K562 (cell line): ENCODE measurements around the gene IGF2R. TPM values are rescaled to one million over a fixed set of nuclear protein-coding genes. Genes with fewer than 3 reads are reported as not detected.

Source experiments
- ATAC-seq: fragments of 200-7000 bp; cut with Tn5 transposase; 3 replicates; pipeline ENCODE4 v1.9.1; 2020; ENCODE audit warnings: moderate library complexity
- BruUV-seq: library from RNA; stranded (reverse); fragments of 400-500 nt; replicated peaks from 2 replicates; lab custom pipeline; 2021; lab: Mats Ljungman, UMichigan
- CTCF ChIA-PET: fragments of 300-600 bp; formaldehyde crosslinking; extraction: SDS; loops from one replicate; lab custom pipeline; 2021; ENCODE audit warnings: low intra/inter-chr PET ratio; lab: Yijun Ruan, JAX
- POLR2A ChIA-PET: fragments of 300-600, 350-650 bp; sonication (Branson Sonifier 250); formaldehyde crosslinking; extraction: SDS; loops from one replicate; lab custom pipeline; 2021; ENCODE audit warnings: antibody characterized with exemption, inconsistent platforms; lab: Yijun Ruan, JAX
- DNase-seq, 4 experiments: peaks; one replicate each; pipeline versions ENCODE4 v3.0.0 to v3.0.0-alpha.2; 2011 to 2018; ENCODE audit warnings: low spot score in 3 of 4, mixed read lengths in 3 of 4; ENCODE audit errors: extremely low read depth in 1 of 4
- FAIRE-seq: peaks from 2 replicates; lab custom pipeline; 2011; peaks lifted over from hg19 to GRCh38; lab: Jason Lieb, UNC
- H2AFZ ChIP-seq: 2 replicates; pipeline ENCODE4 v1.6.0; 2011; ENCODE audit warnings: low read depth, low read length, control low read depth, inconsistent platforms
- H3K27ac ChIP-seq: fragments of 200-600 bp; 3 replicates; pipeline ENCODE4 v1.8.0; 2011; ENCODE audit warnings: low read depth, mild to moderate bottlenecking, control low read depth, inconsistent platforms, low read length, moderate library complexity, mixed read lengths; ENCODE audit errors: extremely low read depth
- H3K27me3 ChIP-seq, 2 experiments: fragments of 300-600 bp in 1 of 2; 2 replicates in 1 of 2; 3 replicates in 1 of 2; pipeline versions ENCODE4 v1.6.0 to v1.8.0; 2011; ENCODE audit warnings: inconsistent platforms in 2 of 2, low read length in 2 of 2, mild to moderate bottlenecking in 1 of 2, mixed read lengths in 1 of 2, moderate library complexity in 1 of 2; ENCODE audit not compliant: control insufficient read depth in 2 of 2, insufficient read depth in 2 of 2
- H3K36me3 ChIP-seq: fragments of 300-600 bp; 3 replicates; pipeline ENCODE4 v1.8.0; 2011; ENCODE audit warnings: mild to moderate bottlenecking, low read length, inconsistent platforms; ENCODE audit not compliant: control insufficient read depth, insufficient read depth
- H3K4me1 ChIP-seq, 2 experiments: fragments of 200-600 bp in 1 of 2; replicated peaks in 1 of 2; 2 replicates in 1 of 2; 3 replicates in 1 of 2; pipeline versions ENCODE4 v1.5.1 to v1.8.0; 2011; ENCODE audit warnings: inconsistent platforms in 2 of 2, low read length in 2 of 2, mild to moderate bottlenecking in 1 of 2, mixed read lengths in 1 of 2, moderate library complexity in 1 of 2; ENCODE audit not compliant: control insufficient read depth in 2 of 2, insufficient read depth in 2 of 2
- H3K4me2 ChIP-seq: 2 replicates; pipeline ENCODE4 v1.6.1; 2011; ENCODE audit warnings: low read length, control low read depth, inconsistent platforms, mixed read lengths; ENCODE audit not compliant: insufficient read depth
- H3K4me3 ChIP-seq: fragments of 200-600 bp; sonication (generic), shearing (Covaris generic); 2 replicates; pipeline ENCODE4 v1.5.1; 2016; ENCODE audit warnings: control low read depth, inconsistent platforms
- H3K79me2 ChIP-seq: fragments of 200-600 bp; 3 replicates; pipeline ENCODE4 v1.8.0; 2011; ENCODE audit warnings: low read length, inconsistent platforms; ENCODE audit not compliant: control insufficient read depth, insufficient read depth
- H3K9ac ChIP-seq, 2 experiments: 2 replicates each; pipeline versions ENCODE4 v1.6.0 to v1.6.1; 2011; ENCODE audit warnings: low read depth in 2 of 2, low read length in 2 of 2, control low read depth in 1 of 2, inconsistent platforms in 1 of 2, mild to moderate bottlenecking in 1 of 2, mixed read lengths in 1 of 2; ENCODE audit not compliant: insufficient read depth in 1 of 2
- H3K9me1 ChIP-seq: one replicate; pipeline ENCODE4 v1.6.0; 2011; ENCODE audit warnings: inconsistent platforms, mild to moderate bottlenecking, low read length, moderate library complexity; ENCODE audit not compliant: control insufficient read depth, insufficient read depth
- H3K9me3 ChIP-seq: replicated peaks from 2 replicates; pipeline ENCODE4 v1.5.1; 2011; ENCODE audit warnings: low read depth, low read length, inconsistent platforms; ENCODE audit not compliant: control insufficient read depth, insufficient read depth
- H4K20me1 ChIP-seq: replicated peaks from 2 replicates; pipeline ENCODE4 v1.6.1; 2011; ENCODE audit warnings: low read length, inconsistent platforms, mixed read lengths; ENCODE audit not compliant: control insufficient read depth, insufficient read depth
- CEBPB ChIP-seq: fragments of 450-650 bp; IDR thresholded peaks from 2 replicates; pipeline ENCODE4 v1.6.1; 2016; ENCODE audit warnings: missing genetic modification characterization, missing compliant biosample characterization
- EP400 ChIP-seq: fragments of 450-650 bp; IDR thresholded peaks from 2 replicates; pipeline ENCODE4 v1.6.1; 2017; ENCODE audit warnings: antibody characterized with exemption, mild to moderate bottlenecking, moderate library complexity
- NCOA4 ChIP-seq: fragments of 450-650 bp; IDR thresholded peaks from 2 replicates; pipeline ENCODE4 v1.6.1; 2018; ENCODE audit warnings: mild to moderate bottlenecking; ENCODE audit not compliant: partially characterized antibody
- NFE2L1 ChIP-seq: fragments of 450-650 bp; IDR thresholded peaks from 2 replicates; pipeline ENCODE4 v1.6.1; 2016; ENCODE audit warnings: missing genetic modification characterization, low read depth, mild to moderate bottlenecking, missing compliant biosample characterization, moderate library complexity, borderline replicate concordance
- POU5F1 ChIP-seq: fragments of 150-350 bp; IDR thresholded peaks from 2 replicates; pipeline ENCODE4 v1.6.1; 2014; ENCODE audit warnings: borderline replicate concordance, low read length, low read depth, mild to moderate bottlenecking; ENCODE audit not compliant: partially characterized antibody
- SIN3B ChIP-seq: fragments of 450-650 bp; IDR thresholded peaks from 2 replicates; pipeline ENCODE4 v1.6.1; 2017; ENCODE audit warnings: low read depth, mild to moderate bottlenecking, moderate library complexity
- TAF9B ChIP-seq: fragments of 450-650 bp; IDR thresholded peaks from 2 replicates; pipeline ENCODE4 v1.6.1; 2018; ENCODE audit warnings: mild to moderate bottlenecking; ENCODE audit not compliant: partially characterized antibody
- ZKSCAN3 ChIP-seq: fragments of 250-450 bp; sonication (Bioruptor Pico); IDR thresholded peaks from 2 replicates; pipeline ENCODE4 v1.4.0; 2020
- ZNF217 ChIP-seq: sonication (generic); formaldehyde crosslinking; IDR thresholded peaks from 2 replicates; pipeline ENCODE4 v1.8.0; 2022; ENCODE audit warnings: mild to moderate bottlenecking, missing genetic modification reagents
- WGBS: fragments of 100-300 bp; shearing (Covaris generic); methylation state at CpG from one replicate; pipeline ENCODE4 v1.1.6; 2016; ENCODE audit warnings: low coverage, mixed read lengths; ENCODE audit not compliant: insufficient coverage; ENCODE audit errors: missing lambda C conversion rate; 5-methylcytosine and 5-hydroxymethylcytosine counted together
- in situ Hi-C: fragments of 300-500 bp; cut with MboI; formaldehyde crosslinking; loops from 4 replicates; pipeline ENCODE4 v1.15.0; 2018; ENCODE audit warnings: inconsistent platforms, mixed read lengths
- intact Hi-C: fragments of 100-400 bp; cut with micrococcal nuclease; formaldehyde crosslinking; loops from 2 replicates; pipeline ENCODE4 v1.14.2; 2022
- polyA plus RNA-seq, 8 experiments: library from polyadenylated mRNA; depleted of rRNA in 4 of 8; stranded (reverse) in 5 of 8; unstranded in 3 of 8; fragments of >200 nt; fragmentation: Nextera tagmentation in 2 of 8; fragmentation: Illumina TruSeq in 1 of 8; extraction: Ambion mirVana in 2 of 8; extraction: Trizol in 1 of 8; gene quantifications; 2 replicates each; pipeline versions ENCODE4 v1.2.1 to v1.2.3, GENCODE V29; 2011 to 2014; ENCODE audit warnings: inconsistent platforms in 1 of 8, missing spikeins in 1 of 8
- total RNA-seq, 7 experiments: library from RNA; depleted of rRNA in 6 of 7; stranded (reverse); fragments of >200 nt in 6 of 7; fragmentation: Illumina TruSeq in 2 of 7; extraction: Trizol in 2 of 7; gene quantifications; 2 replicates each; pipeline versions ENCODE4 v1.2.1 to v1.2.3, GENCODE V29; 2011 to 2021; ENCODE audit warnings: low replicate concordance in 1 of 7
- TF ChIP-seq, protein P1 (sequence below): sonication (generic); formaldehyde crosslinking; IDR thresholded peaks from 2 replicates; pipeline ENCODE4 v1.8.1; 2023; ENCODE audit warnings: mild to moderate bottlenecking, missing genetic modification reagents
- TF ChIP-seq, protein P2 (sequence below): sonication (generic); formaldehyde crosslinking; IDR thresholded peaks from 2 replicates; pipeline ENCODE4 v1.8.0; 2022; ENCODE audit warnings: mild to moderate bottlenecking, missing genetic modification reagents

Gene IGF2R
- total and polyA plus RNA-seq, 9 of the 15 experiments (the other 6 are each of a cell fraction or from before 2014, with no cell fraction given): 3.5 to 92.3 (median 34.5) TPM

DNA sequence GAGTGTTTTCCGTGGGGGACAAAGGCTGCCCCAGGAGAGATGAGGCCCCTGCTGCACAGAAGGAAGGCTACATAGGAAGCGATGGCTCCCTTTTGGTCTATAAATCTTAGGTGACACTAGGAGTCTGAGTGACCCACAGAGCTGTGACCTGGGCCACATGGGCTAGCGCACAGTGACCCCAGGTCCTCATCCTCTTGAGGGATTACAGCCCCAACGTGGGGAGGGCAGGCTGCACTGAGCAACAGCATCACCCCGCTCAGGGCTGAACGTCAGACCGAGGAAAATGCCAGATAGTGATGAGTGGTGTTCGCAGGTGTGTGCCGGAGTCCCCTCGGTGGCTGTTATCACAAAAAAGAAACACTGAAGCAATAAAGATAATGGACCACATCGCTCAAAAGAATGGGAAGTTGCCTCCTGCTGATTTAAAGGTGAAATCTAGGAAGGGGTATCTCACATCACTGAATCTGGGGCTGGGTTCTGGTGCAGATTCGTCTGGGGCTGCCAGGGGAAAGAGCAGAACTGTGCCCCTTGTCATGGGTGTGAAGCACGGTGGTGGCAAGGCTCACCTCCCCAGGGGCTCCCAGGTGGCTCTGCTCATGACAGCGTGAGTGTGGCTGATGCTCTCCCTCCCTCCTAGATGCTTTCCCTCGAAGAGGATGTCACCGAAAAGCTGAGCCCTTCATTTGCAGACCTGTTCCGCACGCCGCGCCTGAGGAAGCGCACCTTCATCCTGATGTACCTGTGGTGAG lies 167.2 kb downstream of the IGF2R start (continued):
- TF ChIP-seq NCOA4 (no peak), CEBPB (tag) (no peak), NFE2L1 (tag) (no peak)
- TF ChIP-seq, protein P1, sequence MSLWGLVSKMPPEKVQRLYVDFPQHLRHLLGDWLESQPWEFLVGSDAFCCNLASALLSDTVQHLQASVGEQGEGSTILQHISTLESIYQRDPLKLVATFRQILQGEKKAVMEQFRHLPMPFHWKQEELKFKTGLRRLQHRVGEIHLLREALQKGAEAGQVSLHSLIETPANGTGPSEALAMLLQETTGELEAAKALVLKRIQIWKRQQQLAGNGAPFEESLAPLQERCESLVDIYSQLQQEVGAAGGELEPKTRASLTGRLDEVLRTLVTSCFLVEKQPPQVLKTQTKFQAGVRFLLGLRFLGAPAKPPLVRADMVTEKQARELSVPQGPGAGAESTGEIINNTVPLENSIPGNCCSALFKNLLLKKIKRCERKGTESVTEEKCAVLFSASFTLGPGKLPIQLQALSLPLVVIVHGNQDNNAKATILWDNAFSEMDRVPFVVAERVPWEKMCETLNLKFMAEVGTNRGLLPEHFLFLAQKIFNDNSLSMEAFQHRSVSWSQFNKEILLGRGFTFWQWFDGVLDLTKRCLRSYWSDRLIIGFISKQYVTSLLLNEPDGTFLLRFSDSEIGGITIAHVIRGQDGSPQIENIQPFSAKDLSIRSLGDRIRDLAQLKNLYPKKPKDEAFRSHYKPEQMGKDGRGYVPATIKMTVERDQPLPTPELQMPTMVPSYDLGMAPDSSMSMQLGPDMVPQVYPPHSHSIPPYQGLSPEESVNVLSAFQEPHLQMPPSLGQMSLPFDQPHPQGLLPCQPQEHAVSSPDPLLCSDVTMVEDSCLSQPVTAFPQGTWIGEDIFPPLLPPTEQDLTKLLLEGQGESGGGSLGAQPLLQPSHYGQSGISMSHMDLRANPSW (CRISPR knock-in tag): no peak

DNA sequence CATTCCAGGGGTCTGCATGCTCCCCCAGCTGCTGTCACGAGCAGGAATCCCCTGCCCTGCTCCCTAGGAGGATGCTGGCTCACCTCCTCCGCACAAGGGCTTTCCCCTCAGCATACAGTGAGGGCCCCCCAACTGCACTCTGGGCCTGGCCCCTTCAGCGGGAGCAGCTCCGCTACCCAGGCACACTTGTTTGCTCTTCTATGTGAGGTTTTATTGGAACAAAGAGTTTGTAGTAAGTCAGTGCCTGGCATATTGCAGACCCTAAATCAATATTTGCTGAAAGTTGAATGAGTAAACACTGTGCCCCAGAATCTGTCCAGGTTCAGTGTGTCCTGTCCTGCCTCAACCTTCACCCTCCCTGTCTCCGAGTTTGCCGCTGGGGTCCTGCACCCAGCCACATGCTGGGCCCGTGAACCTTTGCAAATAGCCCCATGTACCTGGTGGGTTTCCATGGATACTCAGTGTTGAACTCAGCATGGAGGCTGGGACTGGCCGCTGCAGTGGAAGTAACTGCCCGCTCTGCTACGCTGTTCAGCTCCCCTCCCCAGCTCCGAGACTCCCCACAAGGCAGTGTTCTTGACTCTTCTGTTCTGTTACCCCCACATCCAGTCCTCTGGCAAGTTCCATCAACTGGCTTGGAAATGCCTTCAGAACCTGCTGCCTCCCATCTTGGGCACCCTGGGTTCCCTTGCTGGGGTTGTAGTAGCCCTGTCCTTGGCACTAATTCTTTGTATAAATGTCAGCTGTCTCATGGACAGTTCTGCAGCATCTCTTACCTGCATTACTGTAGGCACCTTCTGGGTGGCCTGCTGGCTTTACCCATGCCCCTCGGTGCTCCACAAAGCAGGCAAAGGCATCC lies 168.5 kb downstream of the IGF2R start:
- ChIA-PET CTCF (interaction anchor here (0.9 to 2.6 kb wide), 4 partner anchors 274 to 531 kb away, joined by 3 to 18 read pairs (median 6); no protein-coding TSS in a partner anchor), POLR2A (interaction anchor here (0.6 to 1.5 kb wide), 7 partner anchors 15 to 236 kb away, joined by 3 to 5 read pairs (median 3); no protein-coding TSS in a partner anchor)
- Histone ChIP-seq H3K27ac (no peak overlapping the region), H4K20me1 (0 out of 2 replicates have a peak, but pooled peaks cover 6% of the 10 kb centered on the region), H3K9me3 (no peaks in the 10 kb centered on the region), H3K4me2 (no peak overlapping the region), H3K9ac (no peak overlapping the region), H2AFZ (no peak overlapping the region), H3K79me2 (no peaks in the 10 kb centered on the region), H3K9me1 (no peaks in the 10 kb centered on the region), H3K36me3 (no peaks in the 10 kb centered on the region), H3K27me3 (peaks cover 33 to 61% of the 10 kb centered on the region in 2 experiments), H3K4me3 (no peak overlapping the region), H3K4me1 (peaks cover 0 to 10% of the 10 kb centered on the region in 2 experiments; a peak in 1 of 5 replicates)
- BruUV-seq: no TSS peak
- intact Hi-C loops: loop anchor here (5.0 kb wide), 2 partner anchors 130 to 275 kb away; no protein-coding TSS in a partner anchor
- ATAC-seq: no peak
- in situ Hi-C loops: no loop called here
- no peak for FAIRE-seq
- 5% methylated on average over 12 of the region's 12 CpGs for WGBS
- DNase-seq: no peak
- no peak for TF ChIP-seq EP400
- TF ChIP-seq TAF9B: no peak
- TF ChIP-seq ZNF217: no peak
- TF ChIP-seq, protein P2, sequence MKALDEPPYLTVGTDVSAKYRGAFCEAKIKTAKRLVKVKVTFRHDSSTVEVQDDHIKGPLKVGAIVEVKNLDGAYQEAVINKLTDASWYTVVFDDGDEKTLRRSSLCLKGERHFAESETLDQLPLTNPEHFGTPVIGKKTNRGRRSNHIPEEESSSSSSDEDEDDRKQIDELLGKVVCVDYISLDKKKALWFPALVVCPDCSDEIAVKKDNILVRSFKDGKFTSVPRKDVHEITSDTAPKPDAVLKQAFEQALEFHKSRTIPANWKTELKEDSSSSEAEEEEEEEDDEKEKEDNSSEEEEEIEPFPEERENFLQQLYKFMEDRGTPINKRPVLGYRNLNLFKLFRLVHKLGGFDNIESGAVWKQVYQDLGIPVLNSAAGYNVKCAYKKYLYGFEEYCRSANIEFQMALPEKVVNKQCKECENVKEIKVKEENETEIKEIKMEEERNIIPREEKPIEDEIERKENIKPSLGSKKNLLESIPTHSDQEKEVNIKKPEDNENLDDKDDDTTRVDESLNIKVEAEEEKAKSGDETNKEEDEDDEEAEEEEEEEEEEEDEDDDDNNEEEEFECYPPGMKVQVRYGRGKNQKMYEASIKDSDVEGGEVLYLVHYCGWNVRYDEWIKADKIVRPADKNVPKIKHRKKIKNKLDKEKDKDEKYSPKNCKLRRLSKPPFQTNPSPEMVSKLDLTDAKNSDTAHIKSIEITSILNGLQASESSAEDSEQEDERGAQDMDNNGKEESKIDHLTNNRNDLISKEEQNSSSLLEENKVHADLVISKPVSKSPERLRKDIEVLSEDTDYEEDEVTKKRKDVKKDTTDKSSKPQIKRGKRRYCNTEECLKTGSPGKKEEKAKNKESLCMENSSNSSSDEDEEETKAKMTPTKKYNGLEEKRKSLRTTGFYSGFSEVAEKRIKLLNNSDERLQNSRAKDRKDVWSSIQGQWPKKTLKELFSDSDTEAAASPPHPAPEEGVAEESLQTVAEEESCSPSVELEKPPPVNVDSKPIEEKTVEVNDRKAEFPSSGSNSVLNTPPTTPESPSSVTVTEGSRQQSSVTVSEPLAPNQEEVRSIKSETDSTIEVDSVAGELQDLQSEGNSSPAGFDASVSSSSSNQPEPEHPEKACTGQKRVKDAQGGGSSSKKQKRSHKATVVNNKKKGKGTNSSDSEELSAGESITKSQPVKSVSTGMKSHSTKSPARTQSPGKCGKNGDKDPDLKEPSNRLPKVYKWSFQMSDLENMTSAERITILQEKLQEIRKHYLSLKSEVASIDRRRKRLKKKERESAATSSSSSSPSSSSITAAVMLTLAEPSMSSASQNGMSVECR (CRISPR knock-in tag): no peak
- no peak for TF ChIP-seq ZKSCAN3 (CRISPR knock-in tag)
- TF ChIP-seq POU5F1: no peak
- no peak for TF ChIP-seq SIN3B
